HG03565 (cell line): ENCODE measurements around the gene CEP41.
"Not testable (repeated sequence)": the region's sequence is repeated elsewhere in the genome, so short reads cannot be mapped to it uniquely, and the experiment has no call there.

ENCODE experiments used
- ATAC-seq: cut with Tn5 transposase; IDR thresholded peaks from one replicate; pipeline ENCODE4 v1.9.1; 2021; ENCODE audit warnings: mild to moderate bottlenecking, moderate library complexity; ENCODE audit not compliant: unreplicated experiment

Gene CEP41

DNA sequence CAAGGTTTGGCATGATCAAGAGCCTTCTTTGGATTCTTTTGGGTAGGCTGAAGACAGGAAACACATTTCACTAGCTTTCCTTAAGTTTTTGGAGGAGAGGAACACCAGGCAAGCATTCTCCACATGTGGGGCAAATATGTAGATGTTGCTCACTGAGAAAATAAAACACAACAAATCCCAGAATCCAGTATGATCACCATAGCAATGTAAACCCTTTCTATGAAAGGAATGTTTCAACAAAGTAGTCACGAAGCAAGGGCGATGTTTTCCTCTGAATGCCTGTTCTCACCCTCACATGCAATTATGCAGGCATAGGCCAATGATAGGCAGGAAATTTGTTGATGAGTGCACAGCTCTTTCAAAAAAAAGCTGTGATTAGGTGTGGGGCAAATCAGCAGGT is 20.5 kb upstream of the CEP41 start:
- ATAC-seq, result no peak

DNA sequence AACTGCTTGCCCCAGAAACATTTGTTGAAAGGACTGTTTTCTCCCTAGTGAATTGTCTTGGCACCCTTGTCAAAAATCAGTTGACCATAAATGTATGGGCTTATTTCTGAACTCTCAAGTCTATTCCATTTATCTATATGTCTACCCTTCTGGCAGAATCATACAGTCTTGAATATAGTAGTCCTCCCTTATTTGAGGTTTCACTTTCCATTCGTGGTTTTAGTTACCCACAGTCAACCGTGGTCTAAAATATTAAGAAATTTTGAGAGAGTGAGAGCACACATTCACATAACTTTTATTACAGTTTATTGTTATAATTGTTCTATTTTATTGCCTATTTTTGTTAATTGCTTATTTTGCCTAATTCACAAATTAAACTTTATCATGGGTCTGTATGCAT is 17.4 kb upstream of the CEP41 start:
- no peak for ATAC-seq

DNA sequence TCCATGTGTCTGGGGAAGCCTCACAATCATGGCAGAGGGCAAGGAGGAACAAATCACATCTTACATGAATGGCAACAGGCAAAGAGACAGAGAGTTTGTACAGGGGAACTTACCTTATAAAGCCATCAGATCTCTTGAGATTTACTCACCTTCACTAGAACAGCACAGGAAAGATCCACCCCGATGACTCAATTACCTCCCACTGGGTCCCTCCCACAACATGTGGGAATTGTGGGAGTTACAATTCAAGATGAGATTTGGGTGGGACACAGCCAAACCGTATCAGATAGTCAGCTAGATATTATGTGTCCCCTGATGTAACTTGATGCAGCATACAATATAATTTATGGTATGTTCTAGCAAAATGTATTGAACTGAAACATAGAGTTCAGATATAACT is 14.1 kb upstream of the CEP41 start:
- no peak for ATAC-seq

DNA sequence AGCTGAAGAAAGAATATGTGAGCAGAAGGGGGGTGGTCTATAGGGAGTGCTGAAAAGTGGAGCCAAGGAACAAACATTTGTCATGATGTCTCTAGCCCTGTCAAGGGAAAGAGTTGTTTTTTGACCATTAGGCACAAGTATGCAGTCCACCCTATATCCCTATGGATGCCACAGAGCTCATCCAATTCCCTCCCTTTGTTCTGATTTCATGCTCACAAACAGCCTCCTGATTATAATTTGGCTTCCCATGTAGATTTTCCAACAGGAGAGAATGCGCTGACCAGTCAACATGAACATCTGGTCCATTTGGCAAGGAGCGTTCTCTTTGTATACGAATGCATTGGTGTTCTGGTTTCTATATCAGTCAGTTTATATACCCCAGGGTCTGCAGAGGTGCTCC is 12.1 kb upstream of the CEP41 start:
- no peak for ATAC-seq

DNA sequence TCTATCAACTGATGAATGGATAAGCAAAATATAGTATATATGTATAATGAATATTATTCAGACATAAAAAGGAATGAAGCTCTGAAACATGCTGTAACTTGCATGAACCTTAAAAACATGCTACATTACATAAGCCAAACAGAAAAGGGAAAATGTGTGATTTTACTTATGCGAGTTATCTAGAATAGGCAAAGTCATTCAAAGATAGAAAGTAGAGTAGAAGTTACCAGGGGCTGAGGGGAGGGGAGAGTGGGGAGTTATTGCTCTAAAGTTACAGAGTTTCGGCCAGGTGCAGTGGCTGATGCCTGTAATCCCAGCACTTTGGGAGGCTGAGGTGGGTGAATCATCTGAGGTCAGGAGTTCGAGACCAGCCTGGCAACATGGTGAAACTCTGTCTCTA is 10.5 kb upstream of the CEP41 start:
- not testable (repeated sequence) for ATAC-seq

DNA sequence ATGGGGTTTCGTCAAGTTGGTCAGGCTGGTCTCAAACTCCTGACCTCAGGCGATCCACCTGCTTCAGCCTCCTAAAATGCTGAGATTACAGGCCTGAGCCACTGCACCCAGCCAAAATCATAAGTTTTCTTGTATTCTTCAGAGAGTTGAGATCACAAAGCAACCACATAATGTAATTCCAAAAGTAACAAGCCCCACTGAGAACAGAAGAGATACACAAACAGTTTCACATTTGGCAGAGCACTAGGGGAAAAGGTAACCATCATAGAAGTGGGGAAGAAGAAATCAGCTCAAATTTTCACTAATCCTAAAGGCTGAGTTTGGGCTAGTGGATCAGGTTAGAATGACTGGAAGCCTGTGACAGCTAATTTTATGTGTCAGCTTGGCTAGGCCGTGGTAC is 5.4 kb upstream of the CEP41 start:
- ATAC-seq, result no peak

DNA sequence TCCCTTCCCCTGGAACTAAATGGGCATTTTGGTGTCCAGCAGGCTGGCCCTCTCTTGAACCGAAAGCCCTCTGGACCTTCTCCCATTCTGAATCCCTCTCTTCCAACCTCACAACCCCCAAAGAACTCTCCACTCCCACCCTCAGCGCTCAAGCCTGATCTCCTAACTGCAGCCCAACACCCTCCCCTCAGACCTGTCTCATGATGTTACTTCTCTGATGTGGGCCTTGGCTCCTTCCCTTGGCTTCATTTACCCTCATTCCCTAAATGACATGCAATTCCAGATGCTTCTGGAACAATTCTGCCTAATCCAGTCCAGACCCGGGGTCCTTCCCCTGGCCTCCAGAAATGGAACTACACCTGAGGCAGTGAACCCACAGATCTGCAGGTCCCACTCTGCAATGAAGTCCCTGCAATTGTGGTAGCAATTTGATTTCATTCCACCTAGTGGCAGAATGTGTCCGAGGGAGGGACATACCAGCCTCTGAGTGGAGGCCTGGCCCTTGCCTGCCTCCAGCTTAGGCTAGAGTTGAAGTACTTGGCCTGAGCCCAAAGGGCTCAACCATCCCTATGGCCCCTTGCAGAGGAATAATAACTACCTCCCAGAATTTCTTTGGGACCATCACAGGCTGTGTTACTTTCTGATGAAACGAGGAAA is 4.1 kb upstream of the CEP41 start:
- no peak for ATAC-seq

DNA sequence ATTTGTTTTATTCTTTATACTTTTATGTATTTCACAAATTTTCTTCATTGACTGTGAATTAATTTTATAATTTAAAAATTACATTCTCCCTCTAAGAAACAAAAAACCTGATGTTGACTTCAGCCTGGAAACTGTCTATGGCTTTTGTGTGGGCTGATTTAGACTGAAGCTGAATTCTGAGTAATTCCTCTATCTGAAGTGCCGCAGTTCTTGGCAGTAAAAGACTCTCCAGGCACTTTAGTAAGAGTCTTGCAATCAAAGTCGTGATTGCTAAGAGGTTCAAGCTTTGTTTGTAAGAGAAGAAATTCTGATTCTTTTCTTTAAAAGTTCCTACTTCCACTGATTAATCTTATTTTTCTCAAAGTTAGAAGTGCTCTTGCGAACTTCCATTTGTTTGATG is 3.4 kb upstream of the CEP41 start:
- no peak for ATAC-seq

DNA sequence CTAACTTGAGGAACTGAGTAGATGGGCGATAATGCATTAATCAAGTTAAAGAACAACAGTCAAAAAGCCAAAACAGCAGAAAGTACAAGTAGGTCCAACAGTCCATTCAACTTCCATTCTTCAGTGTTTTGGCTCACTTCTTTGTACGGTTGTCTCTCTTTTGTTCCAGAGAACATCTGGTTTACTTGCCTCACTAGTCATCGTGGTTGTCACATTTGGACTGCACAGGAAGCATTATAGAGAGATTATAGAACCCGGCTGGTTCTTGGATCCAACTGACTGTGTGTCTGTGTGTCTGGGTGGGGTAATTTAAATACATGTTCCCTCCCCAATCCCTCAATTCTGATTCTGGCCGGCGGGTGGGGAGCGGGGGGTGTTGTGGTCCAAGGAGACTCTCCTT is 1.8 kb upstream of the CEP41 start:
- ATAC-seq, result no peak

DNA sequence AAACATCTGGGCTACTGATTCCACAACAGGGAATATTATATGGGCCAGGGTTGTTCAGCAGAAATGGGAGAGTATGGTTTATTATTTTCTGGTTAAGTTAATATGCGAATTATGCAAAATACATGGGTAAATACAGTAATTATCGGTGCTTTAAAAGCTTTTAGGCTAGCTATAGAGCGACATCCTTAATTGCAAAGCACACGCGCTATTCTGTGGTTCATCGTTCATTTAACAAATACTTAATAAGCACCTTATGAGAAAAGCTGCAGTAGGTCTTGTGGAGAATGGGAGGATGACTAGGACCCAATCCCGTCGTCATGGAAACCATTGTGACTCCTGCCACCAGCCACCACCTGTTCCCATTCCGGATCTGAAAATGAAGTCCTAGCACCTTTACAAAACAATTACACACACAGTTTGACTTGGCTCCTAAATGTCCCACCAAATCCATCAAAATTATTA is 623 bp upstream of the CEP41 start:
- no peak for ATAC-seq

DNA sequence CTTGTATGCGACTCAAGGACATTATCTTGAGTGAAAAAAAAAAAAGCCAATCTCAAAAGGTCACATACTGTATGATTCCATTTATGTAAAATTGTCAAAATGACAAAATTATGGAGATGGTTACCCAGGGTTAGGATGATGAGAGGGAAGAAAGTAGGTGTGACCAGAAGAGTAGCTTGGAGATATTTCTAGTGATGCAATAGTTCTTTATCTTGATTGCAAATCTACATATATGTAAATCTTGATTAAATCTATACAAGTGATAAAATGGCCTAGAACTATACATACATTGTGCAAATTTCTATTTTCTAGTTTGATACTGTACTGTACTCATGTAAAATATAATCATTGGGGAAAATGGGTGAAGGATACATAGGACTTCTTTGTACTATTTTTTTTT is 4.6 kb downstream of the CEP41 start:
- no peak for ATAC-seq

DNA sequence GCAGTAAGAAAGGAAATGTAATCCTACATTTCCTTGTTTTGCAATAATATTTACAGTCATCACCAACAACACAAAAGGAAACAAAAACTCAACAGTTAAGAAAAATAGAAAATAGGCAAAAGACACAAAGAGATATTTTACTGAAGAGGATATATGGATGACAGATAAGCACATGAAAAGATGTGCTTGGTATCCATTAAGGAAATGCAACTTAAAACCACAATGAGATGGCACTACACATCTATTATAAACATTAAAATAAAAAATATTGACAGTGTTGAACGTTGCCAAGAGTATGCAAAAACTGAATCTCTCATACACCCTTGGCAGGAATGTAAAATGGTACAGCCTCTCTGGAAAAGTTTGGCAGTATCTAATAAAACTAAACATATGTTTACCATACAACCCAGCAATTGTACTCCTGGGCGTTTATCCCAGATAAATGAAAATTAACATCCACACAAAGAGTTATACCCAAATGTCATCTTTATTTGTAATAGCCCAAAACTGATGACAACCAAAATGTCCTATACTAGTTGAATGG is 5.4 kb downstream of the CEP41 start:
- ATAC-seq, result no peak

DNA sequence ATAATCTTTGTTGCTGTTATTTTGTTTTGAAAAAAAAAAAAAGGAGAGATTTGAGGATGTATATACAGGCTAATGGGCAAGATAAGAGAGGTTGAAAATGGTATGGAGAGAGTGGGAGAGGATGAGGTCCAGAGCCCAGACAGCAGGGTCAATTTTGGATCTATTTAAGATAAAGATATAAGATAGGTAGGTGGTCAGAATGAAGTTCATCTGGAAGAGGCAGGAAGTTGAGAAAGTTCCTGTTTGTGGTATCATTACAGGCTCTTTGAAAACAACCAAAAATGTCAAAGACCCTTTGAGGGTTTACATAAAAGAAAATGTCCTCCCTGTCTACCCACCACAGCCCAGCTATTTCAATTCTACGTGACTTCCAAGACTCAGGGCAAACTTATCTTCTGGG is 7.5 kb downstream of the CEP41 start:
- ATAC-seq, result no peak

DNA sequence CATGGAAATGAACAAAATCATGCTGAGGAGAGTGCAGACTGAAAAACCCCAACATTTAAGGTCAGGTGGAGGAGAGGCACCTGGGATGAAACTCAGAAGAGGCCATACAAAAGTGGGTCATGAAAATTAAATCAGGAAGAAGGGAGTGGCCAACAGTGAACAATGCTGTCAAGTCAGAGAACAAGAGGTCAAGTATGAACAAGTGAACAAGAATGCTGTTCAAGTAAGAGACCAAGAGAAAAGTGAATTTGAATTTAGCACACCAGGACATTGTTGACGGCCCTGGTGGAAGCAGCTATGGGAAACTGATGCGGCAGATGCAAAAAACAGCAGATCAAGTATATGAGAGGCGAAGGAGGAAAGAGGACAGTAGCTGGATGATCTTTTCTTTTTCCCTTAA is 7.9 kb downstream of the CEP41 start:
- ATAC-seq, result no peak

DNA sequence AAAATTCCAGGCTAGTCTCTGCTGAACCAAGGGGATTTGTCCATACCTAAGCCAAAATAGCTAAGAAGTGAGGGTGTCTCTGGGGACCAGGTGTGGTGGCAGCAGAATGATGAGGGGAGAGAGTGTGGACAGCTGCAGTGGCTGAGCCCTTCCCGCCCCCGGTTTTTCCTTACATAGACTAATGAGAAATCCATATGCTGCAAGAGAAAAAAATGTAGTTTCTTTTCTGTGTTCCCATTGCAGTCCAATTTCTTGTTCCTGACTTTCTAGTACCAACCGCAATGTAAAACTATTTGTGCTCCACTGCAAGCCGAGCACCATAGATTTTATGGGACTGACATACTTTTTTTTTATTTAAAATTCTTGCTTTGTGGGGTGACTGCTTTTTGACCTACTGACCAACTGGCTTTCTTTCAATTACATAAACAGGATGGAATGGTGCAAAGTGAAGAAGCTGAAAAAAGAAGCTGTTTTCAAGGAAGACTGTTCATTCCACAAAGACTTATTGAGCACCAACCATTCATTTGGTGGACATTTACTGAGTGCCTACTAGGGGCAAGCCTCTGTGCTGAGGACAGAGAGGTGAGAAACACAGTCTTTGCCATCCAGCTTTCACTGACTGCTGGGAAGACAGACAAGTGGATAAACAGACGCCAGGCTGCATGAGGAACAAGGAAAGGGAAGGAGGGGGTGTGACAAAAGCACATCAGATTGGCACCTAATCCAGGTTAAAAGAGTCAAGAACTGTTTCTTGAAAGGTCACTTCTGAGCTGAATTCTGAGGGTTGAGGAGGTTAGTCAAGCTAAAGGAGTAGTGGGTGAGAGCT is 9.8 kb downstream of the CEP41 start:
- no peak for ATAC-seq

DNA sequence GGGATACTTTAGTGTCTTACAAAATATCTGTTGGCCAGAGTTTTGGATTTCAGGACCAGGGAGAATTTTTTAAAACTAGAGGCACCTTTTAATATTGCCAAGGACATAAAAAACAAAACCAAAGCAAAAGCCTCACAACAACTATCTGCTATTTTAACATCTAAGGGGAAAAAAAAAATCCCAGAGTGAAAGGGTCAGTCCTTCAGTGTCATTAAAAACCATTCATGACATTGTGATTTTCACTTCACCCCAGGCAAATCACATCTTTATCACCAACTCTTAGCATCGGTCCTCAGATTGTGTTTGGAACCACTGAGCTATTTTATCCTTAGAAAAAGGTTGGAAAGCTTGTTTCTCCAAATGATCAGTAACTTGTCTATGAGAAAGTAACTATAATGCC is 10.7 kb downstream of the CEP41 start:
- ATAC-seq, result no peak

DNA sequence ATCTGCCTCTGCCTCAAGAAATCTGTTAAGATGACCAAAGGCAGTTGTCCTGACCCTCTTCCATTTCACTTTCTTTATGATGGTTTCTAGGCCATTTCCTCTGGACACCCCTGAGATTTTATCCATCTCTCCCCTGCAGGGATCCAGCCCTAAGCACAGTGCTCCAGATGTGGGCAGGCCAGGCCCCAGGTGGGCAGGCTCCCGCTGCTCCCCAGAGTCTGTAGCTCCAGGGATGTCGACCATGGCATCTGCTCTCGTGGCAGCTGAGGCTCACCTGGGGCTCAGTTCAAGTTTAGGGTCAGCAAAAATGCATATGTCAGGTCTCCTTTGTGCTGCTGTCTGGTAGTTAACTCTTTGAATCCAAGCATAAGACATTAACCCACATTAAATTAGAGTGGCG is 11.8 kb downstream of the CEP41 start:
- no peak for ATAC-seq

DNA sequence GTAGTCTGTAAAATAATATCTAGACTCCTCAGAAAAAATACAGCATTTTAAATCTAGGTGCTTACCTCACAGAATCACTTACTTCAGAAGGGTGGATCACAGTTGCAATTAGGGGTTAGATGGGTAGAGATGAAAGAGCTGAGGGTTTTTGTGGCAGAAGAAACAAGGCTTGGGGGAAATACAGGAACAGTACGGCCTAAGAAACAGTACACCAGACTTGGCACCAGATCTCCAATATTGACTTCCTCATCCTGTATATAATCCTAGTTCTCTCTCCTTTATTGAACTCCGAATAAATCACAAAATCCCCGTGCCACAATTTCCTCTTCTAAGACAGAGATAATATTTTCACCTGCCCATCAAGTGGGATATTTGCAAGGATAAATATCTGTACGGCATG is 14.3 kb downstream of the CEP41 start:
- ATAC-seq, result no peak

DNA sequence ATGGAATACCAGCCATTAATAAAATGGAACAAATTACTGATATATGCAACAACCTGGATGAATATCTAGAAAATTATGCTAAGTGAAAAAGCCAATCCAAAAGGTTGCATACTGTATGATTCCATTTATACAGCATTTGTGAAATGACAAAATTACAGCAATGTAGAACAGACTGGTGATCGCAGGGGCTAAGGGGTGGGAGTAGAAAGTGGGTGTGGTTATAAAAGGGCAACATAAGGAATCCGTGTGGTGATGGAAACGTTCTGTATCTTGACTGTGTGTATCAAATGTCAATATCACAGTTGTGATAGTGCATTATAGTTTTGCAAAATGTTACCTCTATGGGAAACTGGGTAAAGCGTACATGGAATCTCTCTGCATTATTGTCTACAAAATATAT is 15.0 kb downstream of the CEP41 start:
- no peak for ATAC-seq

DNA sequence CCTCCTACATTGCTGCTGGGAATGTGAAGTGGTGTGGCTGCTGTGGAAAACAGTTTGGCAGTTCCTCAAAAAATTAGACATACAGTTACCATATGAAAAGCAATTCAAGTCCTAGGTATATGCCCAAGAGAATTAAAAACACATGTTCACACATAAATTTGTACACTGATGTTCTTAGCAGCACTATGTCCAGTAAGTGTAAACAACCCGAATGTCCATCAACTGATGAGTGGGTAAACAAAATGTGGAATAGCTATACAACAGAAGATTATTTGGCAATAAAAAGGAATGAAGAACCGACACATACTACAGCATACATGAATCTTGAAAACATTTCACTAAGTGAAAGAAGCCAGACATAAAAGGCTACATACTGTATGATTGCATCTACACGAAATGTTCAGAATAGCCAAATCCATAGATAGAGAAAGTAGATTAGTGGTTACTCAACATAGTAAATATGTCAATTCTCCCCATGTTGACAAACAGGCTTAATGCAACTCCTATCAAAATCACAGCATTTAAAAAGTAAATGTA is 17.2 kb downstream of the CEP41 start:
- no peak for ATAC-seq

DNA sequence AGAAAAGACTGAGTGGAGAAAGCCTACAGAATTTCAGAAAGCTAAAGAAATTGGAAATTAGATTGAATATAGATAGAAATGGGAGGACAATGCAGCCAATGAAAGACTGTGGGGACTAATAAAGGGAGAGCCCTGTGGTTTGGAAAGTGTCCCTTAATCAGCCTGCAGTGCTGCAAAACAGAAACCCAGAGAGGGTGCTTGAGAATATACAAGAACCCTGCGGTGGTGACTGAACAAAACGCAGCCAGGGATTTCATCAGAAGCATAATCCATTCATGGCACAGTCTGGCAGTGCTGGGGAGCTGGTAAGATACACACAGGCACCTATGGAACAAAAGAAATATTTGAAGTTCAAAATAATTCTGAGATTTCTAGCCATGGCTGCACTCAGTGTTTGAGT is 19.1 kb downstream of the CEP41 start:
- ATAC-seq, result no peak

DNA sequence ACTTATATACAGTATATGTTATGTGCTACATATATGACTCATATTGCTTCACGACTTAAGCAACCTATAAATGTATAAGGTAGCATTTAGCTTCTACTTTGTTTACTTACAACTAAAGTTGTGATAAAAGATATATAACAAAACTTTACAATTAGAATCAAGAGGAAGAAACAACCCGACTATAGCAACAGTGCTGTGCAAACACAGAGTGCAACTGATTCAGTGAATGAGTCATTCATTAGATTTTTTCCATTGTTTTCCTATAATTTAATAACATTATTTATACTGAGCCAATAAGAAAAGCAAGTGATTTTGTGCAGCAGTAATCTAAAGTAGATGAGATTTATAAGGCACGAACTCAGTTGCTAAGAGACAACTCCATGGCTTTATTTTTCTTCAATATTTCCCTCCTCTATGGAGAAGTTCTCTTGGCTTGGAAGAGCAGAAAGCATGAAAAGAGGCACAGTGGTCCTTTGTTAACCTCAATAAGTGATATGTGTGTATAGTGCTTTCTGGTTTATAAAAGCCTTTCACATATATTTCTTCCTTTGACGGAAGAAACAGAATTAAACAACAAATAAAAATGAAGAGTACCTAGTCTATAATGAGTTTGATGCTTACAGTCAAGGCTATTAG is 19.8 kb downstream of the CEP41 start:
- ATAC-seq, result no peak
